Kidney glomerular epithelial cell (primary cell): ENCODE measurements around the gene NACAD.

Source experiments
- DNase-seq: peaks from one replicate; lab custom pipeline; 2025; lab: John Stamatoyannopoulos, UW

The NACAD gene

GRCh38 chr7:45088821-45089340 lies at the start of gene NACAD:
TSS of gene NACAD (minus strand) at chr7:45088969. CDS start at chr7:45088894, 75 bp downstream.
- DNase-seq: peak; percentile 13

- peak; percentile 70 for DNase-seq
Measured at GRCh38 chr7:45136106-45137060, 47.6 kb upstream of the NACAD start.

- DNase-seq: no peak
Measured at GRCh38 chr7:45133877-45134276, 45.1 kb upstream of the NACAD start.

- DNase-seq: no peak
Measured at GRCh38 chr7:45133352-45133751, 44.6 kb upstream of the NACAD start.

GRCh38 chr7:45132708-45133320 lies 44.0 kb upstream of the NACAD start:
- no peak for DNase-seq

GRCh38 chr7:45131891-45132290 lies 43.1 kb upstream of the NACAD start:
- no peak for DNase-seq

- DNase-seq: no peak
Measured at GRCh38 chr7:45130910-45131309, 42.1 kb upstream of the NACAD start.

- no peak for DNase-seq
Measured at GRCh38 chr7:45129906-45130305, 41.1 kb upstream of the NACAD start.

GRCh38 chr7:45129181-45129800 lies 40.5 kb upstream of the NACAD start:
- DNase-seq: no peak

GRCh38 chr7:45126920-45127319 lies 38.2 kb upstream of the NACAD start:
- DNase-seq: no peak

GRCh38 chr7:45126201-45126600 lies 37.4 kb upstream of the NACAD start:
- DNase-seq: no peak

- no peak for DNase-seq
Measured at GRCh38 chr7:45125193-45125904, 36.6 kb upstream of the NACAD start.

GRCh38 chr7:45123913-45124710 lies 35.3 kb upstream of the NACAD start:
- no peak for DNase-seq

- DNase-seq: no peak
Measured at GRCh38 chr7:45122975-45123860, 34.4 kb upstream of the NACAD start.

- no peak for DNase-seq
Measured at GRCh38 chr7:45119550-45119949, 30.8 kb upstream of the NACAD start.

GRCh38 chr7:45118889-45119331 lies 30.1 kb upstream of the NACAD start:
- no peak for DNase-seq

GRCh38 chr7:45118292-45118691 lies 29.5 kb upstream of the NACAD start:
- DNase-seq: no peak

GRCh38 chr7:45117582-45117981 lies 28.8 kb upstream of the NACAD start:
- no peak for DNase-seq

GRCh38 chr7:45116048-45116447 lies 27.3 kb upstream of the NACAD start:
- DNase-seq: no peak

GRCh38 chr7:45114926-45115325 lies 26.2 kb upstream of the NACAD start:
- no peak for DNase-seq
